ENCODE results near the gene IL1RAPL1.

DNA sequence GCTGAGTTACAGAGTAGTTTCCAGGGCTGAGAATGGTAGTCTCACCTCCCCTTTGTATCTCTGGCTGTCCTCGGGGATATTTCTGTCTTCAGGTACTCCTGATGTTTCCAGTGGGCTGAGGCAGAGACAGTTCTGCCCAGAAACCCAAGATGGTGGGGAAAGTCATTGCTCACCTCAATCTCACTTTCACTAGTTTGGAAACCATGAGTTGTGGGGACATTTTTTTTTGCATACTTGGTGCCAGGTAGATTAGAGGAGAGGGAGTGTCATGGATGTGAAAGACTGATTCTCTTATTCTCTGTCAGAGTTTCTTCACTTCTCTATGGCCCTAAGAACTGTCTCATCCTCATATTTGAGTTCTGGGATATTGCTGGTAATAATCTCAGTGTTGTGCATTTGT lies 919.5 kb downstream of the IL1RAPL1 start:
- TF ChIP-seq, protein P1, sequence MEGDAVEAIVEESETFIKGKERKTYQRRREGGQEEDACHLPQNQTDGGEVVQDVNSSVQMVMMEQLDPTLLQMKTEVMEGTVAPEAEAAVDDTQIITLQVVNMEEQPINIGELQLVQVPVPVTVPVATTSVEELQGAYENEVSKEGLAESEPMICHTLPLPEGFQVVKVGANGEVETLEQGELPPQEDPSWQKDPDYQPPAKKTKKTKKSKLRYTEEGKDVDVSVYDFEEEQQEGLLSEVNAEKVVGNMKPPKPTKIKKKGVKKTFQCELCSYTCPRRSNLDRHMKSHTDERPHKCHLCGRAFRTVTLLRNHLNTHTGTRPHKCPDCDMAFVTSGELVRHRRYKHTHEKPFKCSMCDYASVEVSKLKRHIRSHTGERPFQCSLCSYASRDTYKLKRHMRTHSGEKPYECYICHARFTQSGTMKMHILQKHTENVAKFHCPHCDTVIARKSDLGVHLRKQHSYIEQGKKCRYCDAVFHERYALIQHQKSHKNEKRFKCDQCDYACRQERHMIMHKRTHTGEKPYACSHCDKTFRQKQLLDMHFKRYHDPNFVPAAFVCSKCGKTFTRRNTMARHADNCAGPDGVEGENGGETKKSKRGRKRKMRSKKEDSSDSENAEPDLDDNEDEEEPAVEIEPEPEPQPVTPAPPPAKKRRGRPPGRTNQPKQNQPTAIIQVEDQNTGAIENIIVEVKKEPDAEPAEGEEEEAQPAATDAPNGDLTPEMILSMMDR (IDR thresholded peaks at IDR 0.05), result no peak
- TF ChIP-seq POLR2A (IDR thresholded peaks at IDR 0.05), result no peak
- TF ChIP-seq POLR2AphosphoS5 (IDR thresholded peaks at IDR 0.05), result no peak

All from breast epithelium (tissue), 3 donors.